Stomach (tissue), 4 donors: ENCODE measurements around the gene DMWD.

Source experiments
- CTCF ChIP-seq, 7 experiments: fragments of 450-650 bp in 4 of 7; fragments of 200-600 bp in 3 of 7; sonication (generic) in 3 of 7; IDR thresholded peaks; one replicate each; pipeline ENCODE4 v1.5.1; 2016 to 2019; ENCODE audit warnings: antibody characterized with exemption in 7 of 7, control low read depth in 2 of 7, mild to moderate bottlenecking in 1 of 7
- EP300 ChIP-seq: sonication (generic); formaldehyde crosslinking; IDR thresholded peaks from one replicate; pipeline ENCODE4 v1.6.1; 2017; ENCODE audit warnings: antibody characterized with exemption
- POLR2AphosphoS5 ChIP-seq, 3 donors: sonication (generic); formaldehyde crosslinking; IDR thresholded peaks; one replicate each; pipeline ENCODE4 v1.6.1; 2016; ENCODE audit warnings: antibody characterized with exemption in 3 of 3

- TF ChIP-seq CTCF (IDR thresholded peaks at IDR 0.05) (no peak), EP300 (no peak), POLR2AphosphoS5 (IDR thresholded peaks at IDR 0.05) (no peak)
These were observed 28.9 kb downstream of the DMWD start for GRCh38 chr19:45763691-45764294.
